Measurements from ENCODE around the gene PTX3.

- no peak for TF ChIP-seq CTCF (IDR thresholded peaks at IDR 0.05)
- no peak for TF ChIP-seq POLR2A (IDR thresholded peaks at IDR 0.05)
Observed at GRCh38 chr3:157387708-157388435, 48.8 kb upstream of the PTX3 start.

Measured in heart left ventricle (tissue), 13 donors.